Tibial nerve (tissue), 3 donors: Measurements from ENCODE around the gene RNF217.

ENCODE experiments used
- POLR2A ChIP-seq, 2 donors: fragments of 450-650 bp; IDR thresholded peaks; one replicate each; pipeline ENCODE4 v1.6.1; 2017; ENCODE audit warnings: antibody characterized with exemption in 2 of 2, mild to moderate bottlenecking in 2 of 2, moderate library complexity in 2 of 2
- TF ChIP-seq, protein P1 (sequence below), 5 experiments: fragments of 200-600 bp in 3 of 5; fragments of 450-650 bp in 2 of 5; sonication (generic) in 3 of 5; IDR thresholded peaks; one replicate each; pipeline ENCODE4 v1.5.1; 2016 to 2019; ENCODE audit warnings: antibody characterized with exemption in 5 of 5, mild to moderate bottlenecking in 3 of 5, moderate library complexity in 2 of 5

- no peak for TF ChIP-seq POLR2A (IDR thresholded peaks at IDR 0.05)
- TF ChIP-seq, protein P1, sequence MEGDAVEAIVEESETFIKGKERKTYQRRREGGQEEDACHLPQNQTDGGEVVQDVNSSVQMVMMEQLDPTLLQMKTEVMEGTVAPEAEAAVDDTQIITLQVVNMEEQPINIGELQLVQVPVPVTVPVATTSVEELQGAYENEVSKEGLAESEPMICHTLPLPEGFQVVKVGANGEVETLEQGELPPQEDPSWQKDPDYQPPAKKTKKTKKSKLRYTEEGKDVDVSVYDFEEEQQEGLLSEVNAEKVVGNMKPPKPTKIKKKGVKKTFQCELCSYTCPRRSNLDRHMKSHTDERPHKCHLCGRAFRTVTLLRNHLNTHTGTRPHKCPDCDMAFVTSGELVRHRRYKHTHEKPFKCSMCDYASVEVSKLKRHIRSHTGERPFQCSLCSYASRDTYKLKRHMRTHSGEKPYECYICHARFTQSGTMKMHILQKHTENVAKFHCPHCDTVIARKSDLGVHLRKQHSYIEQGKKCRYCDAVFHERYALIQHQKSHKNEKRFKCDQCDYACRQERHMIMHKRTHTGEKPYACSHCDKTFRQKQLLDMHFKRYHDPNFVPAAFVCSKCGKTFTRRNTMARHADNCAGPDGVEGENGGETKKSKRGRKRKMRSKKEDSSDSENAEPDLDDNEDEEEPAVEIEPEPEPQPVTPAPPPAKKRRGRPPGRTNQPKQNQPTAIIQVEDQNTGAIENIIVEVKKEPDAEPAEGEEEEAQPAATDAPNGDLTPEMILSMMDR (IDR thresholded peaks at IDR 0.05): no peak
Measured at GRCh38 chr6:125004797-125005595, 42.8 kb downstream of the RNF217 start.
